ENCODE results near the gene KCNK1.
"Not testable (repeated sequence)": the region's sequence is repeated elsewhere in the genome, so short reads cannot be mapped to it uniquely, and the experiment has no call there.

The KCNK1 gene

DNA sequence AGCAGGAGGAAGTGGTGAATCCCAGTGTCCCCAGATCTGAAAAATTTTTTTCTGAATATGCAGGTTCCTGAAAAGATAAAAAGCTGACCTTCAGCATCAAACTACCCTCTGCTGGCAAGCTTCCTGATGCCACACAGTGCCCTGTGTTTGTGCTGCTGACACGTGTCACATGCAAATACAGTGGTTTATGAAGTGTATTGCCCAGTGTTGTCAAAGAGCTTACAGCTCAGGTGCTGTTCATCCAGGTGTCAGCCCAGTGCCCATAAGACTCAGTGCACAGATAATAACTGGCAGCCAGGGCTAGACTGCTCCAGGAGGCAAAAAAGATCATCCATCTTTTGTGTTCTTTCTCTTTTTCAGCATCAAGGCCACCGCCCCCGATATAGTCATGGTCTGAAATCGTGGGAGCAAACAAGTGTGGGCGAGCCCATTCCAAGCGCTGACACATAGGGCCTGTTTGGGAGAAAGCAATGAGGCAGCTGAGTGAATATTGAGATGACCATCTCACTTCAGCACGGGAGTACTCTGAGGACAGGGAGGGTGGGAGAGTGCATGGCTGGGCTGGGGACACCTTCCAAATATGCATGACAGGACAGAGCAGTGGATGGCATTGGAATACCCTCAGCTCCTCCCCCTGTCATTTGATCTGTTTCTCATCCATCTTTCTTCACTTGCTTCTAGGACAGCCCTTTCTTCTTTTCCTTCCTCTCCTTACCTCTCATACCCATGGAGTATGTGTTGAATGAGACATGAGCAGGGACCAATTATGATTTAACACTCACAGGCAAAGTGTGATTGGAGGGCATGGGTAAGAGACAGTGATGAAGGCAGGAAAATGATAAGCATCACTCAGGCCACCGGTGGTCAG, 6.4 kb upstream of the KCNK1 start:
- no peak for DNase-seq (ENCODE audit: low read depth in 1 of 2, low spot score in 1 of 2)

DNA sequence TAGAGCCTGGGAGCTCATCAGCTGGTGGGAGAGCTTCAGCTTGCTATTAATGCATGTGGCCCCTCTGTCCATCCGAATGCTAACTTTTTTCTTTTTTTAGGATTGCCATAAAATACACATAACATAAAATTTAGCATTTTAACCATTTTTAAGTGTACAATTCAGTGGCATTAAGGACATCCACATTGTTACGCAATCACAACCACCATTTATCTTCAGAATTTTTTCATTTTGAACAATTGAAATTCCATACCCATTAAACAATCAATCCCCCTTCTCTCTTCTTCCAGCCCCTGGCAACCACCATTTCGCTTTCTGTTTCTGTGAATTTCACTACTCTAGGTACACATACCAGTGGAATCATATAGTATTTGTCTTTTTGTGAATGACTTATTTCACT, 4.9 kb upstream of the KCNK1 start:
- no peak for DNase-seq (ENCODE audit: low read depth in 1 of 2, low spot score in 1 of 2)

DNA sequence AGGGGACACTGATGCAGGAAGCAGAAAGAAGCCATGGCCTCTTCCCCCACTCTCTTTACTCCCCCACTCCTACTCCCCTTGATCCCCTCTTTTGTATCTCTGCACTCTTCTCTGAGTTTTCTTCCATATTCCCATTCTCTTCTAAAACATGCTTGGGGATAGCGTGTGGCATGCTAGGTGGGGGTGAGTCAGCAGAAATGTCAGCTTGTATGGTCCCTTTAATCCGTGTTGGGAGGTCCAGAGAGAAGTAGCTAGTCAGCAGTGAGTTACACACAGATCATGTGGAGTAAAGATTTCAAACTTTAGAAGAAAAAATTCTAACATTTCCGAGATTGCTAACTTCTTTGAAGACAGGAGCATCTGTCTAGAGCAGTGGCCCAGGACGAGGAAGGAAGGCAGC, 4.0 kb upstream of the KCNK1 start:
- DNase-seq (ENCODE audit: low read depth in 1 of 2, low spot score in 1 of 2): no peak

DNA sequence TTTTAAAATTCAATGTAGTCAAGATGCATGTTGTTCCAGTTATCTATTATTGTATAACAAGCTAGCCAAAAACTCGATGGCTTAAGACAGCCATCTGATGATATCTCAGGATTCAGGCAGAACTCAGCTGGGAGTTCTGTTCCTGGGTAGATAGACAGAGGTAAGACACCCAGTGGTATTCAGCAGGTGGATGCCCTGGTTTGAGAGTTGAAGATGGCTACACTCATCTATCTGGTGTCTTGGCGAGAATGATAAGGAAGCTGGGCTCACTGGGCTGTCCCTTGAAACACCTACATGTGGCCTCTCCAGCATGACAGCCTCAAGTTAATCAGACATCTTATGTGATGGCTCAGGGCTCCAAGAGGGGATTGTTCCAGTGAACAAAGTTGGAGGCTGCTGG, 3.3 kb upstream of the KCNK1 start:
- no peak for DNase-seq (ENCODE audit: low read depth in 1 of 2, low spot score in 1 of 2)

DNA sequence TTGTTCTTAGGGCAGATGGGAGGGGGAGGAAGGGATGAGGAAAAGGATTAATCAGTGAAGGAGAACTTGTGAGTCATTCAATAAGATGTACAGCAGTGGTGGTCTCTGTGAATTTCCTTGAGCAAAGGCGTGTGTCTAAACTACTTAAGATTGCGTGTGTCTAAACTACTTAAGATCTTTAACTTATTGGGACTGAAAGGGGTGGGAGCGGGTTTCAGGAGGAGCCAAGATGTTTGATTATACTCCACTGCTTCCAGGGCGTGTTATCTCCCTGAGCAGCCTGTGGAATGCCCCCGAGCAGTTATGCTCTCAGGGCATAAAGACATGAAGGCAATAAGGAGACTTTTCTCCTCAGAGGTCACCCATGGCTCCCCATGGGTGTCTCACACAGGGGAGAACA, 2.5 kb upstream of the KCNK1 start:
- not testable (repeated sequence) for DNase-seq (ENCODE audit: low read depth in 1 of 2, low spot score in 1 of 2)

DNA sequence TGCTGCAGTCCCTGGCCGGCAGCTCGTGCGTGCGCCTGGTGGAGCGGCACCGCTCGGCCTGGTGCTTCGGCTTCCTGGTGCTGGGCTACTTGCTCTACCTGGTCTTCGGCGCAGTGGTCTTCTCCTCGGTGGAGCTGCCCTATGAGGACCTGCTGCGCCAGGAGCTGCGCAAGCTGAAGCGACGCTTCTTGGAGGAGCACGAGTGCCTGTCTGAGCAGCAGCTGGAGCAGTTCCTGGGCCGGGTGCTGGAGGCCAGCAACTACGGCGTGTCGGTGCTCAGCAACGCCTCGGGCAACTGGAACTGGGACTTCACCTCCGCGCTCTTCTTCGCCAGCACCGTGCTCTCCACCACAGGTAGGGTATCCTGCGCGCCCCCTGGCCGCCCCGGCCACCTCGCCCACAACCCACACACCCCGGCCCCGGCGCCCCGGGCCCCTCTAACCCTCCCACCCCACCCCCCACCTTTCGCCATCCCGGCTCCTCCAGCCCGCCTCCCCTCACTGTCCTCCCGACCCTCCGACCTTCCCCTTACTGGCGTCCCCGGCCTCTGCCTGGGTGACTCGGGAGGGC, 352 bp downstream of the KCNK1 start:
- no peak for DNase-seq (ENCODE audit: low read depth in 1 of 2, low spot score in 1 of 2)

DNA sequence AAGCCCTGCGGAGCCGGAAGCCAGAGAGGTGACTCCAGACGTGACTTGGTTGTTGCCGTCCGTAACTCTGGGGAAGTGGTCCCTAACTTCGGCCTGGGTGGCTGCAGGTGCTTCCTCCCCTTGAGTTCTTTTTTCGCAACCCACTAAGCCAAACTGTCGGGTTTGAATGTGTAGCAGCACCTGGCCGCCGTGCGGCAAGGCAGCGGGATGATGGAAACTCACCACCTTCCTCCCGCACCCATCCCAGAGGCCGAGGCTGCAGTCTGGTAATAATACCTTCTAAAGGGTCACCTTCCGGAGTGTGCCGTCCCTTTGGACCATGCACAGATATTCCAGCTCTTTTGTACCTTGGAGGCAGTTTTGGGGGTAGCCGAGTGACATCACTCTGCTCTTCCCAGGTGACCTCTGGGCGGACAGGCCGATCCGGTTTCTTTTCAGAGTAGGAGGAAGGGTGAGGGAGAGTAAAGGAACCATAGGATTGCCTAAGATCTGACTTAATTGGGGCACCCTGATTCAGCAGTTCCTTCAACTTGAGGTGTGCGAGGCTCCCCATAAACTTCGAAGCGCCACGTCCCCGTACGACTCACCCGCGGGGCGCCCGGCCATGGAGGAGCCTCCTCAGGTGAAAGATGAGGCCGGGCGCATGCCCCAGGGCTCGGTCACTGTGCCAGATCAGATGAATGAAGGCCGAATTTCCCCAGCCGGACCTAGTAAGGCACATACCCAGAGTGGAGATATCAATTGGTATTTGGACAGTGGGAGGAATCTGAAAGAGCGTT, 1.0 kb downstream of the KCNK1 start:
- no peak for DNase-seq (ENCODE audit: low read depth in 1 of 2, low spot score in 1 of 2)

DNA sequence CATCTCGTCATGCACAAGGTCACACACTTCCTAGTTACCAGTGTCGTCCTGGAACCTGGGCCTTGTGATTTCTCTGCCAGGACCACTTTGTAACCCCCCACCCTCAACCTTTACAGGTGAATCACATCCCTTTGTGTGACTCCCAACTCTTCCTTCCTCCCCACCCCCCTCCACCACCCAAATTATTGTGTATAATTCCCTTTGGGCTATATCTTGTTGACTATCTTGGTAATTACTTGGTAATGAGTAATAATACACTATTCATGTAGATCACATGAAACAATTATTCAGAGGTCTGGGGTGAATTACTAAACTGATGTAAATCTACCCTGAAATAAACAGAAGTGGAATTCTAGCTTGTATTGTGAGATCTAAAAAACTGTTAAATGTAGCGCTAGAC, 1.7 kb downstream of the KCNK1 start:
- no peak for DNase-seq (ENCODE audit: low read depth in 1 of 2, low spot score in 1 of 2)

DNA sequence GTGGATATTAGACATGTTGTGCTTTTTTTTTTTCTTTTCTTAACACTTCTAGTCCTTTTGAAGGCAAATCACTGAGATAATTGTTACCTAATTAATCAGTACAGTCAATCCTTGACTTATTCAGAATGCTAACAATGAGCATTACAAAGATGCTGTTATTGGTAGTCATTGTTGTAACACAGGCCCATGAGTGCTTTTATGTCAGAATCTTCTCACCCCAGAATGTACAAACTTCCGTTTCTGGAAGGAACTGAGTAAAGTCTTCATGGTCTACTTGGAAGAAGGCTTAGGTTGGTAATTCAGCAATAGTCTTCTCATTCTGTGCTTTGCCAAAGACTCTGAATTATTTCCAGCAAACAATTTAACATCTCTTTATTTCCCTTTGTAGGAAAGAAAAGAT, 3.1 kb downstream of the KCNK1 start:
- DNase-seq (ENCODE audit: low read depth in 1 of 2, low spot score in 1 of 2): no peak

DNA sequence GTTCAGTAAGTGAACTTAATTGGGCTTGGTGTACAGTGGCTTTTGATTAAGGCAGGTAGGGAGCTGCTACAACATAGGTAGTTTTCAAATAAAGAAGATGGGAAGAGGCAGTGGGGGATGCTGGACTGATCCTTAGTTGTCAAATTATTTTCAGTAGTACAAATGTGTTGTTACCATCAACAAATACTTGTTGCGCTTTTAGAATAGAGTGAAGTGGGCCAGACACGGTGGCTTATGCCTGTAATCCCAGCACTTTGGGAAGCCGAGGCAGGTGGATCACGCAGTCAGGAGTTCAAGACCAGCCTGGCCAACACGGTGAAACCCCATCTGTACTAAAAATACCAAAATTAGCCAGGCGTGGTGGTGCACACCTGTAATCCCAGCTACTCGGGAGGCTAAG, 5.5 kb downstream of the KCNK1 start:
- not testable (repeated sequence) for DNase-seq (ENCODE audit: low read depth in 1 of 2, low spot score in 1 of 2)

DNA sequence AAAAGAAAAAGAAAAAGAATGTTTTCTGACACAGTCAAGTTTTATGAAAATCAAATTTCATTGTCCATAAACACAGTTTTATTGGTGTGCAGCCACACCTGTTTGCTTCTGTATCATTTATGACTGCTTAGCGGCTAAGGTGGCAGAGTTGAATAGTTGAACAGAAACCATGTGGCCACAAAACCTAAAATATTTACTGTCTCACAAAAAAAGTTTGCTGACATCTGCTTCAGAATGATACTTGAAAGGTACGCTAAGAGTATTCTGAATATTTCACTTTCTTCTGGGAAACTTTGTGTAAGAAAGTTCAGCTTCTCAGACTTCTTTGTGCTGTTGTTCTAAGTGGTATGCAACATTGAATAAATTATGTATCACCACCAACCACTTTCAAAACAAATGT, 6.2 kb downstream of the KCNK1 start:
- no peak for DNase-seq (ENCODE audit: low read depth in 1 of 2, low spot score in 1 of 2)

DNA sequence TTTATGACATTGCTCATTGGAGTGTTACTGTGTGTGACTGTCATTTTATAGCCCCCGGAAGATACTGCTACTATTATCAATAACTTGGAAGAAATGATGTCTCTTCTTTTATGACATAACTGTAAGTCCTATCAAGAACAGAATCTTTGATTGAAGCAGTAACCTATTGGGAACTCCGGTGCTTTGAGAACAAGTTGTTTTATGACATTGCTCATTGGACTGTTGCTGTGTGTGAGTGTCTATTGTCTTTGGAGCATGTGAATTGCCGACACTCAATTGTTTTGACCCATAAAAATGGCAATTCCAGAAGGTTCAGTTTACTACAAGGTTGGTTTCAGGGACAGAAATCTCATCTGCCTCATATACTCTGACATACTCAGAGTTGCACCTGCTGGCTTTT, 8.0 kb downstream of the KCNK1 start:
- DNase-seq (ENCODE audit: low read depth in 1 of 2, low spot score in 1 of 2): no peak

DNA sequence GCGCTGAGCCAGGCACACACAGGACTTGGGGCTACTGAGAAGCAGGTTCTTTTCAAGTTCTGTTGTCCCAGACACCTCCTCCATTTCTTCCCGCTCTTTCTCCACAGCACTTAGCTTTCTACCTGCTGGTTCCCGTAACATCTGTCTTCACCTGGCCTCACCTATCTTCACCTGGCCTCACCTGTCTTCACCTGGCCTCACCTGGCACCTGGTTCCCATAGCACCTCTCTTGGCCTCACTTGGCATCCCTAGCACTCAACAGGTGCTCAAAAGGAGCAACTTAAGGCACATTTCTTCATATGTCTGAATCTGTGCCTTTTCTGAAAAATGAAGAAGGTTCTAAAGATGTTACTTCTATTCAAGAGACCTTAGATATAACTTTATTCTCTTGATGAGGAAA, 10.4 kb downstream of the KCNK1 start:
- DNase-seq (ENCODE audit: low read depth in 1 of 2, low spot score in 1 of 2): no peak

DNA sequence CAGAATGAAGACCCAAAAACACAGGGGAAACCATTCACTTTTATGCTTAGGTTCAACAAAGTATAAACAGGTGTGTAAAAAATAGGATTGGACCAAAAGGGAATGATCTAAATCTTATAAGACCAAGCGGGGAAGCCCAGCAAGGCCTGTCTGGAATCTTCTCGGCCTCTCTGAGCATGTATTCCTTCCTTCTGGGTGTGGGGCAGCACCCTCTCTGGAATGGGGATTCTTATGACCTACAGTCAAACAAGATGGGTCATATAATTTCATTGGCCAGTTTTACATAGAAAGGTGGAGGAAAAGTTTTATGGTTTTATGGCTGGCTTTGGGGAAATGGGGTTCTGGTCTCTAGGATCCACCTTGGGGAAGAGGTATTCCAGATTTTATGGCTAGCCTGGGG, 11.2 kb downstream of the KCNK1 start:
- DNase-seq (ENCODE audit: low read depth in 1 of 2, low spot score in 1 of 2): no peak

DNA sequence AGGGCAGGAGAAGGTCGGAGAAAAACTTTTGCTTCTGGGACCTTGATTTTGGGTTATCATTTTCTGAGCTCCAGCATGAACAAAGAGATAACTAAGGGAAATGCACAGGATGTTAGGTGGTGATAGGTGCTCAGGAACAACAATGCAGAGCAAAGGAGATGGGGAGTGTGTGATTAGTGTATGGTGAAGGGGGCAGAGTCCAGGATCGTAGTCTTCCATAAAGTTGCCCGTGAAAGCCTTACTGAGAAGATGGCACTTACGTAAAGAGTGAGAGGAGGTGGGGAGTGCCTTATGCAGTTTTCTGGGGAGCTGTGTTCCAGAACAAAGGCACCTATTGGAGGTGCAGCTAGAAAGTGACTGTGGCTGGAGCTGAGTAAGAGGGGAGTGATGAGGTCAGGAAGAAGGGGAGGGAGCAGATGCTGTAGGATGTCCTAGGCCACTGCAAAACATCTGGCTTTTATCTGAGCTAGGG, 11.6 kb downstream of the KCNK1 start:
- no peak for DNase-seq (ENCODE audit: low read depth in 1 of 2, low spot score in 1 of 2)

DNA sequence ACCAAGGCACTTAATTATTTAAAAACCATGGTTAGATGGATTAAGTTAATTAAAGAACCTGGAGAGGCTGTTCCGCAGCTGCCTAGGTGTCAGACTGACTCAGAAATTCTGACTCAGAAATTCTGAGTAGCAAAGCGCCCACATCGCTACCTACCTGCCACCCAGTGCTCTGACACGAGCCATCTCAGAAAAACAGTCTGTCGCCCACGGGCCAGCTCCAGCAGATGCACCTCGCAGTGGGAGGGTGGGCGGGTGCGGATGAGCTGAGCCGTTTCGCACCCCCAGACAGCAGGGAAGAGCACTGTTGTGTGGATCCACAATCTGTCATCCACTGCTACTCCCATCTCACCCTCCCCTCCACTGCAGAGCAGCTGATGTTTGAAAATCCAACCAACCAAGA, 13.5 kb downstream of the KCNK1 start:
- peak in 1 of 2 donors; percentile 29 for DNase-seq (ENCODE audit: low read depth in 1 of 2, low spot score in 1 of 2)

DNA sequence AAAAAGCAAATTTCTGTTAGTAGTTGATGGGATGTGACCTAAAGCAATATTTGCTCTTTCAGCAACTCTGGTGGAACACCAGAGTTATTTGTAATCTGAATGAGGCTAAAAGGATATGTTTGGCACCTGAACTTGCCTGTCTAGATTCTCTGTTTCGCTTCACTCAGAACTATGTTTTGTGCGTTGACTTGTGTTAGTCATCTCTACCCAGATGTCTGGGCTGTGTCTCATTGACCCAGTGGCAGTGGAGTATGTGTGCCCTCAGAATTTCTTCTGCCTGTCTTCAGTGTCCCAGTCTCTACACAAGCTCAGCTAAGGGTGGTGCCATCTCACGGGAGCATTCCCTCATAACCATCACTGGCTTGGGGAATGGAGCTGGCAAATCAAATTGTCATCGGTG, 13.9 kb downstream of the KCNK1 start:
- DNase-seq (ENCODE audit: low read depth in 1 of 2, low spot score in 1 of 2): peak in 1 of 2 donors; percentile 11

DNA sequence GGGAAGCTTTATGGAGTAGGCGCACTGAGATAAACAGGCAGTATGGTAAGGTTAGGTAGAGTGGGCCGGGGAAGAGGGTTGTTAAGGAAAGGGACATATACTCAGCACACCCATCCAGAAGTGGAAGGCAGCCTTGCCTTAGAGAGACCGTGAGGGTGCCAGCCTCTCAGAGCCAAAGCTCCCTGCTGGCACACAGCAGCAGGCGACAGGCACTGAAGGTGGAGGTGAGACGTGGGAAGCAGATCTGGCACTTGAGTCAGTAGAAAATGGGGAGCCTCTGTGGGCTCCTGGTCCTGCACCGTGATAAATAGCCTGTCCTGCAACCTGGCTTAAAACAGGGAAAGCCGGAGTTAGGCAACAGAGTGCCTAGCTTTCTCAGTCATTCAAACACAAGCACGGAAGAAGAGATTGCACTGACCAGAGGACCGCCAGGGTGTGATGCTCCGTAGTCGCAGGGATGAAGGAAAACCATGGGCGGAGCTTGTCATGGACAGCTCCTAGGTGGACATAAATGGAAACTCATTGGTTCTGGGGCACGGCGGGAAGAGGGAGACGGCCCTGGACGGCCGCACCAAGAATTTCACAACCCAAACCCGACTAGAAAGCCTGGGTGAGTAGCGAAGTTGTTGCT, 15.5 kb downstream of the KCNK1 start:
- DNase-seq (ENCODE audit: low read depth in 1 of 2, low spot score in 1 of 2): no peak

DNA sequence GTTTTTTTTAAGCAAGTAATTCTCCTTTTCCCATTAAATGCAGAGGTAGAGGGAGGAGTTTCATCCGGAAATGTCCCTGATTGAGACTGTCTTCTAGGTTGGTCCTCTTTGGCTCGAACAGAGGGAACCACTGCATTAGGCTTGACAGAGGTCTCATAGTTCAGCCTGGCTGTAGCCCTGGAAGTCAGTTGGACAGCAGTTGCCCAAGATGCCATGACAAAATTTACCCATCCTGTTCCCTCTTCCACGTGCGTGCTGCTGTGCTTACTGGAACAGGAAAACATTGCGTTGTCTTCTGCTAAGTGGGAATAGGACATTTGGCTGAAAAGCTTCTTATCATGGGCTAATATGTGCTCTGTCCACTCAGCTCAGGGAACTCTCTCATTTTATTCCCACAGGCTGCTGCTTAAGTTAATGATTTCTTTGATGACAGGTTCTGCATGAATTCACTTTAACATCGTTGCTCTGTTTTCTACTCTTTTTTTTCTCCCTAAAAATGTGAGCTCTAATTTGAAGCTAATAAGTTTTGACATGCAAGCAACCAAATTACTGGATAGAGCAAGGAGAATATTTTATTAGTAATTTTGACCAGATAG, 18.0 kb downstream of the KCNK1 start:
- DNase-seq (ENCODE audit: low read depth in 1 of 2, low spot score in 1 of 2): no peak

DNA sequence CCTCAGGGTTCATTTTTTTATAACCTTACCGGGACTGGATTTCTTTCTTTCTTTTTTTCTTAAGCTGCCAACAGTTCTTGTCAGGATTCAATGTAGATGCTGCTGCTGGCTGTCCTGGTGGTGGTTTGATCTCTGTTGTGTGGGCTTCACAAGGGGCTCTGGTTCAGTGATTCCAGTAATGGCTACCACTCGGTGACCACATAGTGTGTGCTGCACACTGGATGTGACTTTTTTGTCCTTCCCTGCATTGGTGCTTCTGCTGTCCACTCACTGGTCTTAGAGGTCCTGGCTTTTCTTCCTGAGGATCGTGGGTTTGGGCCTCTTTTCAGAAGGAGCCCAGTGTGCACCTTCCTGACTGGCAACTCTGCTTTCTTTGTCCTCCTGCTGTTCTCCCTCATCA, 18.5 kb downstream of the KCNK1 start:
- DNase-seq (ENCODE audit: low read depth in 1 of 2, low spot score in 1 of 2): no peak

Measured in activated CD4-positive, alpha-beta T cell treated with anti-CD3 and anti-CD28 coated beads, Interleukin-2, amount 50 U/mL, for 24 hours (primary cell).